NCI-H2029 (cell line): ENCODE data around the gene PDE2A.

Source experiments
- DNase-seq: peaks from one replicate; lab custom pipeline; 2025; lab: John Stamatoyannopoulos, UW

The PDE2A gene

GRCh38 chr11:72543849-72544542 is 130.2 kb downstream of the PDE2A start:
- DNase-seq, result no peak

GRCh38 chr11:72541257-72541974 is 132.8 kb downstream of the PDE2A start:
- no peak for DNase-seq

- DNase-seq, result no peak
These were observed 137.2 kb downstream of the PDE2A start for GRCh38 chr11:72537051-72537450.

GRCh38 chr11:72535194-72535547 is 139.1 kb downstream of the PDE2A start:
- no peak for DNase-seq

GRCh38 chr11:72534371-72535193 is 139.6 kb downstream of the PDE2A start:
- no peak for DNase-seq

- no peak for DNase-seq
These were observed 145.2 kb downstream of the PDE2A start for GRCh38 chr11:72529068-72529467.

- DNase-seq, result no peak
These were observed 146.1 kb downstream of the PDE2A start for GRCh38 chr11:72528121-72528520.
